Measurements from ENCODE around the gene BDP1. TPM values are rescaled to one million over a fixed set of nuclear protein-coding genes. Genes with fewer than 3 reads are reported as not detected.

Gene BDP1
- total and polyA plus RNA-seq, 2 of the 4 experiments (the other 2 are of a cell fraction): 5.8 to 14.0 TPM

DNA sequence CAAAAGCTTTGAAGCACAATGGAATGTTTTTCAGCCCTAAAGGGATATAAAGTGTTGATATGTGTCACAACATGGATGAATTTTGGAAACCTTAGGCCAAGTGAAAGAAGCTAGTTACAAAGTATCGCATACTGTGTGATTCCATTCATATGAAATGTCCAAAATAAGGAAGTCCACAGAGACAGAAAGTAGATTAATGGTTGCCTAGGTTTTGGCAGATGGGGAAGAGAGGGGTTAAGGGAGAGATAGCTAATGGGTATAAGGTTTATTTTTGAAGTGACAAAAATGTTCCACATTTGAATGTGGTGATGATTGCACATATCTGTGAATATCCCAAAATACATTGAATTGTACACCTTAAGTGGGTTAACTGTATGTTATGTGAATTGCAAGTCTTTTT, 74.2 kb downstream of the BDP1 start:
- BruUV-seq (replicated peaks): no TSS peak
- POLR2A ChIA-PET (ENCODE audit: unreplicated experiment): no interaction called here
- in situ Hi-C loops (cut with MboI; ENCODE audit: low sequenced_read_pairs): no loop called here

More for the DNA sequence above, 74.2 kb downstream of the BDP1 start:
- Histone ChIP-seq H2AFZ (replicated peaks; ENCODE audit: low read length, poor library complexity) (no peak overlapping the region), H4K5ac (ENCODE audit: low read depth, low read length) (no peak overlapping the region), H3K79me1 (ENCODE audit: low read depth in 1 of 2, low read length in 2 of 2) (peaks cover 12 to 18% of the 10 kb centered on the region in 2 experiments; a peak in 3 of 4 replicates), H3K9me3 (ENCODE audit: control insufficient read depth, insufficient read depth, low read length) (no peaks in the 10 kb centered on the region), H2BK5ac (ENCODE audit: low read depth, low read length, poor library complexity, severe bottlenecking) (no peak overlapping the region), H3K56ac (ENCODE audit: extremely low read depth, insufficient read depth, low read length) (no peak overlapping the region), H3K14ac (replicated peaks; ENCODE audit: low read depth, low read length) (no peak overlapping the region), H3K4me2 (ENCODE audit: low read depth, low read length) (no peak overlapping the region), H3K4me1 (ENCODE audit: control insufficient read depth, insufficient read depth, low read length) (peaks cover 5% of the 10 kb centered on the region), H2BK15ac (ENCODE audit: low read depth, low read length) (no peak overlapping the region), H3K23ac (ENCODE audit: low read depth, low read length) (no peak overlapping the region), H4K8ac (ENCODE audit: low read depth in 2 of 2, low read length in 2 of 2) (no peak overlapping the region), H2AK9ac (replicated peaks; ENCODE audit: low read depth, low read length, poor library complexity) (no peak overlapping the region), H3K9ac (ENCODE audit: low read depth, low read length) (no peak overlapping the region), H4K91ac (ENCODE audit: insufficient read depth, low read depth, low read length) (no peak overlapping the region), H3K27ac (ENCODE audit: insufficient read depth, low read length) (no peak overlapping the region), H3K4ac (ENCODE audit: low read depth, low read length) (no peak overlapping the region), H3K4me3 (ENCODE audit: insufficient read depth, low read depth, low read length) (no peak overlapping the region), H2AK5ac (ENCODE audit: low read depth, low read length) (no peak overlapping the region), H2BK20ac (ENCODE audit: low read depth, low read length) (no peak overlapping the region), H3K27me3 (ENCODE audit: control insufficient read depth, insufficient read depth, low read length) (no peaks in the 10 kb centered on the region), H3K9me1 (ENCODE audit: insufficient read depth, low read length) (no peaks in the 10 kb centered on the region), H3K18ac (ENCODE audit: low read depth, low read length) (no peak overlapping the region), H3K36me3 (ENCODE audit: control insufficient read depth, insufficient read depth, low read length) (peaks cover 9% of the 10 kb centered on the region), H2BK120ac (ENCODE audit: low read depth, low read length) (no peak overlapping the region), H4K20me1 (ENCODE audit: insufficient read depth, low read length) (no peaks in the 10 kb centered on the region; the same call in 1 of the 2 replicates)
- CTCF ChIA-PET: interaction anchor here (1.9 kb wide), 1 partner anchor 13 kb away, joined by 4 read pairs; no protein-coding TSS in a partner anchor
- intact Hi-C loops (cut with micrococcal nuclease): no loop called here
- no CpG with 5 or more reads among the region's 1 CpG for WGBS, 2 experiments (ENCODE audit: extremely low coverage in 2 of 2, insufficient read length in 1 of 2)
- TF ChIP-seq RFX5 (IDR thresholded peaks at IDR 0.05; ENCODE audit: low read depth, low read length): no peak
- TF ChIP-seq SMC3 (IDR thresholded peaks at IDR 0.05; ENCODE audit: low read depth, low read length): no peak
- TF ChIP-seq MAFK (IDR thresholded peaks at IDR 0.05; ENCODE audit: low read depth, low read length): no peak
- TF ChIP-seq BHLHE40 (IDR thresholded peaks at IDR 0.05; ENCODE audit: low read depth, low read length): no peak
- TF ChIP-seq, protein P1, sequence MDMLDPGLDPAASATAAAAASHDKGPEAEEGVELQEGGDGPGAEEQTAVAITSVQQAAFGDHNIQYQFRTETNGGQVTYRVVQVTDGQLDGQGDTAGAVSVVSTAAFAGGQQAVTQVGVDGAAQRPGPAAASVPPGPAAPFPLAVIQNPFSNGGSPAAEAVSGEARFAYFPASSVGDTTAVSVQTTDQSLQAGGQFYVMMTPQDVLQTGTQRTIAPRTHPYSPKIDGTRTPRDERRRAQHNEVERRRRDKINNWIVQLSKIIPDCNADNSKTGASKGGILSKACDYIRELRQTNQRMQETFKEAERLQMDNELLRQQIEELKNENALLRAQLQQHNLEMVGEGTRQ (IDR thresholded peaks at IDR 0.05; ENCODE audit: low read depth, low read length): no peak
- TF ChIP-seq POLR2A (IDR thresholded peaks at IDR 0.05; ENCODE audit: low read depth, low read length): no peak
- TF ChIP-seq RCOR1 (IDR thresholded peaks at IDR 0.05; ENCODE audit: insufficient replicate concordance, low read length): no peak
- TF ChIP-seq, protein P2, sequence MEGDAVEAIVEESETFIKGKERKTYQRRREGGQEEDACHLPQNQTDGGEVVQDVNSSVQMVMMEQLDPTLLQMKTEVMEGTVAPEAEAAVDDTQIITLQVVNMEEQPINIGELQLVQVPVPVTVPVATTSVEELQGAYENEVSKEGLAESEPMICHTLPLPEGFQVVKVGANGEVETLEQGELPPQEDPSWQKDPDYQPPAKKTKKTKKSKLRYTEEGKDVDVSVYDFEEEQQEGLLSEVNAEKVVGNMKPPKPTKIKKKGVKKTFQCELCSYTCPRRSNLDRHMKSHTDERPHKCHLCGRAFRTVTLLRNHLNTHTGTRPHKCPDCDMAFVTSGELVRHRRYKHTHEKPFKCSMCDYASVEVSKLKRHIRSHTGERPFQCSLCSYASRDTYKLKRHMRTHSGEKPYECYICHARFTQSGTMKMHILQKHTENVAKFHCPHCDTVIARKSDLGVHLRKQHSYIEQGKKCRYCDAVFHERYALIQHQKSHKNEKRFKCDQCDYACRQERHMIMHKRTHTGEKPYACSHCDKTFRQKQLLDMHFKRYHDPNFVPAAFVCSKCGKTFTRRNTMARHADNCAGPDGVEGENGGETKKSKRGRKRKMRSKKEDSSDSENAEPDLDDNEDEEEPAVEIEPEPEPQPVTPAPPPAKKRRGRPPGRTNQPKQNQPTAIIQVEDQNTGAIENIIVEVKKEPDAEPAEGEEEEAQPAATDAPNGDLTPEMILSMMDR (conservative IDR thresholded peaks at IDR 0.05; ENCODE audit: low read depth, low read length): no peak
- no peak for TF ChIP-seq FOS (IDR thresholded peaks at IDR 0.05; ENCODE audit: low read depth, low read length)
- TF ChIP-seq, protein P3, sequence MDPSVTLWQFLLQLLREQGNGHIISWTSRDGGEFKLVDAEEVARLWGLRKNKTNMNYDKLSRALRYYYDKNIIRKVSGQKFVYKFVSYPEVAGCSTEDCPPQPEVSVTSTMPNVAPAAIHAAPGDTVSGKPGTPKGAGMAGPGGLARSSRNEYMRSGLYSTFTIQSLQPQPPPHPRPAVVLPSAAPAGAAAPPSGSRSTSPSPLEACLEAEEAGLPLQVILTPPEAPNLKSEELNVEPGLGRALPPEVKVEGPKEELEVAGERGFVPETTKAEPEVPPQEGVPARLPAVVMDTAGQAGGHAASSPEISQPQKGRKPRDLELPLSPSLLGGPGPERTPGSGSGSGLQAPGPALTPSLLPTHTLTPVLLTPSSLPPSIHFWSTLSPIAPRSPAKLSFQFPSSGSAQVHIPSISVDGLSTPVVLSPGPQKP (IDR thresholded peaks at IDR 0.05; ENCODE audit: borderline replicate concordance, low read depth, low read length): no peak
- no peak for TF ChIP-seq MAZ (IDR thresholded peaks at IDR 0.05; ENCODE audit: borderline replicate concordance, low read depth, low read length)
- TF ChIP-seq NFE2L2 (IDR thresholded peaks at IDR 0.05; ENCODE audit: low read depth, low read length): no peak
- DNase-seq (no peak), ATAC-seq (ENCODE audit: low read depth) (no peak)
- dilution Hi-C loops (cut with HindIII; ENCODE audit: low sequenced_read_pairs, unreplicated experiment): no loop called here

All from IMR-90 (cell line).